ENCODE measurements around the gene TMCC1. TPM values are rescaled to one million over a fixed set of nuclear protein-coding genes. Genes with fewer than 3 reads are reported as not detected.
A peak's percentile ranks its signal among the peaks of the same experiment; 100 is the strongest.
"Not testable (repeated sequence)": the region's sequence is repeated elsewhere in the genome, so short reads cannot be mapped to it uniquely, and the experiment has no call there.

TMCC1 gene
- total RNA-seq, 1 donor from 2014 or later = 30.5 TPM

- peak; percentile 79 for DNase-seq (ENCODE audit: low read depth)
Observed at GRCh38 chr3:129686941-129687340, 206.6 kb downstream of the TMCC1 start.

GRCh38 chr3:129684270-129684669 lies 209.2 kb downstream of the TMCC1 start:
- DNase-seq (ENCODE audit: low read depth) = no peak

- no peak for DNase-seq (ENCODE audit: low read depth)
Observed at GRCh38 chr3:129683201-129683600, 210.3 kb downstream of the TMCC1 start.

GRCh38 chr3:129676985-129677384 lies 216.5 kb downstream of the TMCC1 start:
- no peak for DNase-seq (ENCODE audit: low read depth)

- not testable (repeated sequence) for DNase-seq (ENCODE audit: low read depth)
Observed at GRCh38 chr3:129674798-129675123, 218.8 kb downstream of the TMCC1 start.

GRCh38 chr3:129673897-129674797 lies 219.4 kb downstream of the TMCC1 start:
- peak; percentile 45 for DNase-seq (ENCODE audit: low read depth)

- DNase-seq (ENCODE audit: low read depth) = no peak
Observed at GRCh38 chr3:129673012-129673411, 220.5 kb downstream of the TMCC1 start.

- peak; percentile 85 for DNase-seq (ENCODE audit: low read depth)
Observed at GRCh38 chr3:129672412-129672811, 221.1 kb downstream of the TMCC1 start.

- peak; percentile 78 for DNase-seq (ENCODE audit: low read depth)
Observed at GRCh38 chr3:129665024-129665768, 228.3 kb downstream of the TMCC1 start.

GRCh38 chr3:129663930-129664646 lies 229.4 kb downstream of the TMCC1 start:
- DNase-seq (ENCODE audit: low read depth) = peak; percentile 46

- peak; percentile 83 for DNase-seq (ENCODE audit: low read depth)
Observed at GRCh38 chr3:129663045-129663446, 230.5 kb downstream of the TMCC1 start.

GRCh38 chr3:129662191-129662608 lies 231.3 kb downstream of the TMCC1 start:
- DNase-seq (ENCODE audit: low read depth) = peak; percentile 21

- DNase-seq (ENCODE audit: low read depth) = no peak
Observed at GRCh38 chr3:129661766-129662165, 231.7 kb downstream of the TMCC1 start.

GRCh38 chr3:129658110-129658843 lies 235.2 kb downstream of the TMCC1 start:
- peak; percentile 32 for DNase-seq (ENCODE audit: low read depth)

GRCh38 chr3:129657261-129658046 lies 236.1 kb downstream of the TMCC1 start:
- DNase-seq (ENCODE audit: low read depth) = peak; percentile 56

GRCh38 chr3:129656659-129657247 lies 236.8 kb downstream of the TMCC1 start:
- DNase-seq (ENCODE audit: low read depth) = peak; percentile 54

GRCh38 chr3:129655291-129655700 lies 238.2 kb downstream of the TMCC1 start:
- DNase-seq (ENCODE audit: low read depth) = no peak

- DNase-seq (ENCODE audit: low read depth) = peak; percentile 28
Observed at GRCh38 chr3:129654131-129654530, 239.4 kb downstream of the TMCC1 start.

- no peak for DNase-seq (ENCODE audit: low read depth)
Observed at GRCh38 chr3:129653019-129653418, 240.5 kb downstream of the TMCC1 start.

Measured in renal cortical epithelial cell (primary cell).